Natural killer cell (primary cell): ENCODE data around the gene CD3G. TPM values are rescaled to one million over a fixed set of nuclear protein-coding genes. Genes with fewer than 3 reads are reported as not detected.

Experiments
- ATAC-seq, 3 donors: fragments of 150-1000 bp in 2 of 3; fragments of 200-7000 bp in 1 of 3; cut with Tn5 transposase; 1 replicate in 1 of 3; 2 replicates in 2 of 3; pipeline ENCODE4 v1.10.0; 2021; ENCODE audit warnings: mild to moderate bottlenecking in 2 of 3, moderate library complexity in 2 of 3
- DNase-seq, 2 donors: peaks; one replicate each; pipeline versions ENCODE4 v3.0.0 to v3.0.0-alpha.2; 2013 to 2021; ENCODE audit warnings: mixed read lengths in 1 of 2
- H3K27ac ChIP-seq: one replicate; pipeline ENCODE4 v1.5.1; 2013; ENCODE audit warnings: mild to moderate bottlenecking, low read length
- H3K27me3 ChIP-seq: one replicate; pipeline ENCODE4 v1.6.1; 2013; ENCODE audit warnings: low read length; ENCODE audit not compliant: control insufficient read depth, insufficient read depth
- H3K36me3 ChIP-seq: one replicate; pipeline ENCODE4 v1.6.1; 2013; ENCODE audit warnings: low read length; ENCODE audit not compliant: control insufficient read depth, insufficient read depth
- H3K4me1 ChIP-seq: one replicate; pipeline ENCODE4 v1.6.1; 2013; ENCODE audit warnings: low read length; ENCODE audit not compliant: control insufficient read depth, insufficient read depth
- H3K4me3 ChIP-seq: one replicate; pipeline ENCODE4 v1.5.1; 2013; ENCODE audit warnings: low read length
- H3K9me3 ChIP-seq: one replicate; pipeline ENCODE4 v1.6.1; 2013; ENCODE audit warnings: low read length; ENCODE audit not compliant: control insufficient read depth, insufficient read depth
- H3K27ac Mint-ChIP-seq, 2 donors: one replicate each; pipeline ENCODE4 v1.8.0; 2022; ENCODE audit warnings: mild to moderate bottlenecking in 2 of 2, mixed read lengths in 2 of 2, moderate library complexity in 1 of 2
- H3K27me3 Mint-ChIP-seq, 2 donors: one replicate each; pipeline ENCODE4 v1.8.0; 2022; ENCODE audit warnings: low read depth in 2 of 2, mixed read lengths in 2 of 2
- H3K36me3 Mint-ChIP-seq: one replicate; pipeline ENCODE4 v1.8.0; 2022; ENCODE audit warnings: mixed read lengths
- H3K4me1 Mint-ChIP-seq, 2 donors: one replicate each; pipeline ENCODE4 v1.8.0; 2022; ENCODE audit warnings: mixed read lengths in 2 of 2
- H3K4me3 Mint-ChIP-seq: one replicate; pipeline ENCODE4 v1.8.0; 2022; ENCODE audit warnings: mild to moderate bottlenecking, moderate library complexity, mixed read lengths
- H3K9me3 Mint-ChIP-seq, 2 donors: one replicate each; pipeline ENCODE4 v1.8.0; 2022; ENCODE audit warnings: mixed read lengths in 2 of 2
- CTCF ChIP-seq: fragments of 200-600 bp; IDR thresholded peaks from one replicate; pipeline ENCODE4 v1.8.0; 2022; ENCODE audit warnings: antibody characterized with exemption
- WGBS: methylation state at CpG from one replicate; pipeline ENCODE4 v1.1.7; 2013; ENCODE audit warnings: missing lambda C conversion rate; ENCODE audit not compliant: insufficient coverage; 5-methylcytosine and 5-hydroxymethylcytosine counted together
- intact Hi-C: fragments of 100-400 bp; cut with micrococcal nuclease; formaldehyde crosslinking; loops from one replicate; pipeline ENCODE4 v1.14.2; 2022
- total RNA-seq, 4 donors: library from RNA; stranded (reverse); fragments of 120-200 nt in 1 of 4; gene quantifications; one replicate each; pipeline versions ENCODE4 v1.2.3 to v1.2.4, GENCODE V29; 2013 to 2022

Gene CD3G
- total RNA-seq, 3 donors from 2014 or later (not counting 1 experiment from before 2014, with no cell fraction given), result 7.6 to 52.1 (median 8.2) TPM

- Mint-ChIP-seq H3K9me3 (no peaks in the 10 kb centered on the region), H3K4me3 (no peak overlapping the region), H3K27ac (peak overlapping the region; percentile 87 to 88), H3K36me3 (no peaks in the 10 kb centered on the region), H3K4me1 (peaks cover 58 to 82% of the 10 kb centered on the region in 2 donors), H3K27me3 (no peaks in the 10 kb centered on the region)
- ATAC-seq, result no peak
- no peak for TF ChIP-seq CTCF
- peaks cover 48% of the 10 kb centered on the region for H3K36me3 ChIP-seq
- H3K27ac ChIP-seq, result no peak overlapping the region
- no peak for DNase-seq
- H3K27me3 ChIP-seq, result no peaks in the 10 kb centered on the region
- no peaks in the 10 kb centered on the region for H3K9me3 ChIP-seq
- 65% methylated on average over 2 of the region's 4 CpGs for WGBS
- intact Hi-C loops, result no loop called here
- peaks cover 57% of the 10 kb centered on the region for H3K4me1 ChIP-seq
- no peak overlapping the region for H3K4me3 ChIP-seq
These were observed 30.9 kb upstream of the CD3G start for GRCh38 chr11:118313242-118313641.

- Mint-ChIP-seq H3K27ac (peak overlapping the region; percentile 87 to 88), H3K4me3 (peak overlapping the region; percentile 91), H3K36me3 (no peaks in the 10 kb centered on the region), H3K4me1 (peaks cover 66 to 89% of the 10 kb centered on the region in 2 donors), H3K27me3 (no peaks in the 10 kb centered on the region), H3K9me3 (peaks cover 0 to 2% of the 10 kb centered on the region in 2 donors)
- peaks cover 74% of the 10 kb centered on the region for H3K4me1 ChIP-seq
- H3K27ac ChIP-seq, result peak overlapping the region; percentile 71
- no peak for ATAC-seq
- no peak for TF ChIP-seq CTCF
- no peak overlapping the region for H3K4me3 ChIP-seq
- DNase-seq, result no peak
- H3K27me3 ChIP-seq, result no peaks in the 10 kb centered on the region
- 96% methylated on average over 5 of the region's 7 CpGs for WGBS
- peaks cover 38% of the 10 kb centered on the region for H3K36me3 ChIP-seq
- no peaks in the 10 kb centered on the region for H3K9me3 ChIP-seq
- intact Hi-C loops, result no loop called here
These were observed 29.1 kb upstream of the CD3G start for GRCh38 chr11:118314988-118315411.

GRCh38 chr11:118318124-118318523 is 26.0 kb upstream of the CD3G start:
- ATAC-seq (no peak), DNase-seq (no peak)
- H3K27me3 Mint-ChIP-seq, result no peaks in the 10 kb centered on the region
- intact Hi-C loops, result no loop called here
- no peak for TF ChIP-seq CTCF
- H3K9me3 Mint-ChIP-seq, result peaks cover 0 to 3% of the 10 kb centered on the region in 2 donors
- H3K36me3 ChIP-seq, result peaks cover 14% of the 10 kb centered on the region
- H3K4me1 Mint-ChIP-seq, result peaks cover 63 to 83% of the 10 kb centered on the region in 2 donors
- H3K27ac ChIP-seq, result peak overlapping the region; percentile 41
- peaks cover 90% of the 10 kb centered on the region for H3K4me1 ChIP-seq
- no peaks in the 10 kb centered on the region for H3K27me3 ChIP-seq
- 82% methylated on average over 4 of the region's 4 CpGs for whole genome bisulfite sequencing
- no peak overlapping the region for H3K4me3 ChIP-seq
- H3K36me3 Mint-ChIP-seq, result no peaks in the 10 kb centered on the region
- H3K4me3 Mint-ChIP-seq, result no peak overlapping the region
- H3K27ac Mint-ChIP-seq, result peak overlapping the region; percentile 17 to 38
- H3K9me3 ChIP-seq, result no peaks in the 10 kb centered on the region
